HG02798 (cell line): Measurements from ENCODE around the gene KRTAP9-3.
"Not testable (repeated sequence)": the region's sequence is repeated elsewhere in the genome, so short reads cannot be mapped to it uniquely, and the experiment has no call there.

ENCODE experiments used
- ATAC-seq: cut with Tn5 transposase; IDR thresholded peaks from one replicate; pipeline ENCODE4 v1.9.1; 2021; ENCODE audit warnings: mild to moderate bottlenecking; ENCODE audit not compliant: unreplicated experiment, poor library complexity

The KRTAP9-3 gene

GRCh38 chr17:41232399-41233105, at the start of gene KRTAP9-3:
Gene KRTAP9-3, plus strand, starts transcription at chr17:41232449. Its CDS starts 53 bp downstream, at chr17:41232502.
- ATAC-seq: not testable (repeated sequence)

GRCh38 chr17:41184480-41184961, 47.7 kb upstream of the KRTAP9-3 start, which contains the start of gene KRTAP4-1:
Gene KRTAP4-1, minus strand, starts transcription at chr17:41184911. Its CDS starts 57 bp downstream, at chr17:41184854.
- no peak for ATAC-seq

GRCh38 chr17:41185001-41185400, 47.2 kb upstream of the KRTAP9-3 start:
- ATAC-seq: no peak

- ATAC-seq: no peak
Observed at GRCh38 chr17:41186872-41187271, 45.4 kb upstream of the KRTAP9-3 start.

GRCh38 chr17:41189837-41190318, 42.4 kb upstream of the KRTAP9-3 start, which contains the start of gene KRTAP9-1:
Gene KRTAP9-1, plus strand, starts transcription at chr17:41189887. Its CDS starts 0 bp downstream, at chr17:41189887.
- not testable (repeated sequence) for ATAC-seq

GRCh38 chr17:41190328-41190727, 41.9 kb upstream of the KRTAP9-3 start:
- no peak for ATAC-seq

GRCh38 chr17:41196068-41196467, 36.2 kb upstream of the KRTAP9-3 start:
- no peak for ATAC-seq

- no peak for ATAC-seq
Observed at GRCh38 chr17:41199421-41200078, 32.7 kb upstream of the KRTAP9-3 start.

GRCh38 chr17:41211845-41212466, 20.3 kb upstream of the KRTAP9-3 start:
- ATAC-seq: no peak

- no peak for ATAC-seq
Observed at GRCh38 chr17:41212524-41213169, 19.6 kb upstream of the KRTAP9-3 start.

GRCh38 chr17:41215681-41216080, 16.6 kb upstream of the KRTAP9-3 start:
- no peak for ATAC-seq

- ATAC-seq: no peak
Observed at GRCh38 chr17:41223821-41224220, 8.4 kb upstream of the KRTAP9-3 start.

GRCh38 chr17:41226051-41226450, 6.2 kb upstream of the KRTAP9-3 start:
- no peak for ATAC-seq

- ATAC-seq: not testable (repeated sequence)
Observed at GRCh38 chr17:41226598-41227095, 5.6 kb upstream of the KRTAP9-3 start, which contains the start of gene KRTAP9-2. Gene KRTAP9-2, plus strand, starts transcription at chr17:41226648. Its CDS starts 7 bp downstream, at chr17:41226655.

GRCh38 chr17:41230094-41230493, 2.2 kb upstream of the KRTAP9-3 start:
- ATAC-seq: no peak

- ATAC-seq: no peak
Observed at GRCh38 chr17:41231731-41232130, 518 bp upstream of the KRTAP9-3 start.

GRCh38 chr17:41237116-41237515, 4.9 kb downstream of the KRTAP9-3 start:
- ATAC-seq: not testable (repeated sequence)

- ATAC-seq: not testable (repeated sequence)
Observed at GRCh38 chr17:41237949-41238437, 5.7 kb downstream of the KRTAP9-3 start, which contains the start of gene KRTAP9-8. Gene KRTAP9-8, plus strand, starts transcription at chr17:41237999. Its CDS starts 53 bp downstream, at chr17:41238052.

- ATAC-seq: not testable (repeated sequence)
Observed at GRCh38 chr17:41246995-41247787, 14.9 kb downstream of the KRTAP9-3 start.
